Testis (tissue), 3 donors: ENCODE measurements around the gene KCNAB1. TPM values are rescaled to one million over a fixed set of nuclear protein-coding genes. Genes with fewer than 3 reads are reported as not detected.
"Not testable (repeated sequence)": the region's sequence is repeated elsewhere in the genome, so short reads cannot be mapped to it uniquely, and the experiment has no call there.

Source experiments
- DNase-seq: peaks from one replicate; pipeline ENCODE4 v3.0.0-alpha.2; 2019
- H3K27ac ChIP-seq, 2 donors: fragments of 200-600 bp; sonication (generic); one replicate each; pipeline ENCODE4 v1.5.1; 2019
- H3K27me3 ChIP-seq: fragments of 200-600 bp; sonication (generic); one replicate; pipeline ENCODE4 v1.5.1; 2019
- H3K36me3 ChIP-seq: fragments of 200-600 bp; sonication (generic); one replicate; pipeline ENCODE4 v1.5.1; 2017; ENCODE audit warnings: low read depth; ENCODE audit errors: missing control alignments
- H3K4me1 ChIP-seq: fragments of 200-600 bp; sonication (generic); one replicate; pipeline ENCODE4 v1.5.1; 2019
- H3K4me3 ChIP-seq, 2 donors: fragments of 200-600 bp; sonication (generic); one replicate each; pipeline ENCODE4 v1.5.1; 2017 to 2019
- H3K9me3 ChIP-seq: fragments of 200-600 bp; sonication (generic); one replicate; pipeline ENCODE4 v1.5.1; 2017
- CTCF ChIP-seq, 3 experiments: fragments of 450-650 bp in 2 of 3; fragments of 200-600 bp in 1 of 3; sonication (generic) in 1 of 3; IDR thresholded peaks; one replicate each; pipeline ENCODE4 v1.5.1; 2016 to 2019; ENCODE audit warnings: antibody characterized with exemption in 3 of 3, mild to moderate bottlenecking in 2 of 3, moderate library complexity in 1 of 3
- POLR2A ChIP-seq: fragments of 450-650 bp; IDR thresholded peaks from one replicate; pipeline ENCODE4 v1.6.1; 2017; ENCODE audit warnings: antibody characterized with exemption, mild to moderate bottlenecking, moderate library complexity
- WGBS, 2 donors: methylation state at CpG; one replicate each; pipeline ENCODE4 v1.1.5; 2018; 5-methylcytosine and 5-hydroxymethylcytosine counted together
- intact Hi-C: fragments of 100-400 bp; cut with DNase I; formaldehyde crosslinking; loops from one replicate; pipeline ENCODE4 v1.15.1; 2023; ENCODE audit warnings: low total_unique reads
- polyA plus RNA-seq: library from polyadenylated mRNA; stranded (reverse); fragments of 350-450 nt; fragmentation: Illumina TruSeq; extraction: RNeasy Lipid Tissue Mini Kit (QIAGEN cat#74804); gene quantifications from one replicate; pipeline ENCODE4 v1.2.3, GENCODE V29; 2014; ENCODE audit warnings: low read depth, low replicate concordance; ENCODE audit not compliant: insufficient read depth
- total RNA-seq, 2 donors: library from RNA; depleted of rRNA; stranded (reverse); fragments of >200 nt; gene quantifications; one replicate each; pipeline ENCODE4 v1.2.3, GENCODE V29; 2016

The KCNAB1 gene
- total and polyA plus RNA-seq, 3 donors from 2014 or later = 3.8 to 8.9 (median 5.7) TPM

DNA sequence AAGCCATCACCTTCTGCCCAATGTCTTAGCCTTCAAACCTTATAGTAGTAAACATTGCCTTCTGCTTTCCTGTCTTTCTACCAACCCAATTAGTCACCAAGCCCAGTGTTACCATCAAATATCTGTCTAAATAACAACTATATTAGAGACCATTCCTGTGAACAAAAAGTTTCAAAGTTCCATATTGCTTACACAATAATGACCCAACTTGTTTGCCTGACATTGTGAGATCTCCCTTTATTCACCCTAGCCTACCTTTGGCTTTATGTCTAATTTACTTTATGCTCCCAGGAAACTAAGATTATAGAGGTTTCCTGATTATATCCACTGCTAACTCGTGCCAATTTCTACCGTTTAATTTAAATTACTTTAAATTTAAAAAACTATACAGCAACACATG, 26.0 kb upstream of the KCNAB1 start:
- Histone ChIP-seq H3K27me3 (no peaks in the 10 kb centered on the region), H3K4me1 (peaks cover 8% of the 10 kb centered on the region), H3K4me3 (no peak overlapping the region), H3K27ac (no peak overlapping the region), H3K36me3 (no peaks in the 10 kb centered on the region), H3K9me3 (no peaks in the 10 kb centered on the region)
- TF ChIP-seq CTCF (IDR thresholded peaks at IDR 0.05) (no peak), POLR2A (no peak)
- intact Hi-C loops = no loop called here
- DNase-seq = no peak
- 77 to 90% methylated on average over 2 of the region's 2 CpGs for WGBS, 2 donors

GRCh38 chr3:156095652-156096051, 24.7 kb upstream of the KCNAB1 start:
- H3K27ac ChIP-seq, intact Hi-C loops, H3K9me3 ChIP-seq, H3K4me3 ChIP-seq, DNase-seq, H3K27me3 ChIP-seq, H3K36me3 ChIP-seq, H3K4me1 ChIP-seq: not testable (repeated sequence)
- 96 to 98% methylated on average over 4 of the region's 4 CpGs for WGBS, 2 donors

GRCh38 chr3:156098437-156099035, 21.8 kb upstream of the KCNAB1 start:
- 88 to 90% methylated on average over 4 of the region's 4 CpGs for WGBS, 2 donors
- TF ChIP-seq POLR2A (no peak), CTCF (IDR thresholded peaks at IDR 0.05) (no peak)

DNA sequence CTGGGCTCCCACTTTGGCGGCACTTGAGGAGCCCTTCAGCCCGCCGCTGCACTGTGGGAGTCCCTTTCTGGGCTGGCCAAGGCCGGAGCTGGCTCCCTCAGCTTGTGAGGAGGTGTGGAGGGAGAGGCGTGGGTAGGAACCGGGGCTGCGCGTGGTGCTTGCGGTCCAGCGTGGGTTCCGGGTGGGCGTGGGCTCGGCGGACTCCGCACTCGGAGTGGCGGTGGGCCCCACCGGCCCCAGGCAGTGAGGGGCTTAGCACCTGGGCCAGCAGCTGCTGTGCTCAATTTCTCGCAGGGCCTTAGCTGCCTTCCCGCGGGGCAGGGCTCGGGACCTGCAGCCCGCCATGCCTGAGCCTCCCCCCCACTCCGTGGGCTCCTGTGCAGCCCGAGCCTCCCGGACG, 21.0 kb upstream of the KCNAB1 start:
- peak overlapping the region; percentile 20 to 46 for H3K4me3 ChIP-seq
- H3K36me3 ChIP-seq, H3K9me3 ChIP-seq, DNase-seq, intact Hi-C loops, H3K27me3 ChIP-seq, H3K27ac ChIP-seq, H3K4me1 ChIP-seq: not testable (repeated sequence)
- 54 to 74% methylated on average over 3 to 27 of the region's 27 CpGs for WGBS, 2 donors

More at GRCh38 chr3:156098437-156099035, 21.8 kb upstream of the KCNAB1 start:
- H3K4me3 ChIP-seq = no peak overlapping the region
- no peaks in the 10 kb centered on the region for H3K9me3 ChIP-seq
- no peak overlapping the region for H3K27ac ChIP-seq
- H3K4me1 ChIP-seq = peaks cover 8% of the 10 kb centered on the region
- H3K27me3 ChIP-seq = no peaks in the 10 kb centered on the region
- intact Hi-C loops = no loop called here
- DNase-seq = no peak
- H3K36me3 ChIP-seq = no peaks in the 10 kb centered on the region

DNA sequence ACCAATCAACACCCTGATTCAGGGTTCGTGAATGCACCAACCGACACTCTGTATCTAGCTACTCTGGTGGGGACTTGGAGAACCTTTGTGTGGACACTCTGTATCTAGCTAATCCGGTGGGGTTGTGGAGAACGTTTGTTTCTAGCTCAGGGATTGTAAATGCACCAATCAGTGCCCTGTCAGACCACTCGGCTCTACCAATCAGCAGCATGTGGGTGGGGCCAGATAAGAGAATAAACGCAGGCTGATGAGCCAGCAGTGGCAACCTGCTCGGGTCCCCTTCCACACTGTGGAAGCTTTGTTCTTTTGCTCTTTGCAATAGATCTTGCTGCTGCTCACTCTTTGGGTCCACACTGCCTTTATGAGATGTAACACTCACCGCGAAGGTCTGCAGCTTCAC, 20.4 kb upstream of the KCNAB1 start:
- H3K36me3 ChIP-seq, intact Hi-C loops, H3K4me1 ChIP-seq, H3K9me3 ChIP-seq, H3K27ac ChIP-seq, H3K27me3 ChIP-seq: not testable (repeated sequence)
- H3K4me3 ChIP-seq = peak overlapping the region; percentile 20 to 46
- WGBS, 2 donors = 71 to 77% methylated on average over 5 to 9 of the region's 9 CpGs
- DNase-seq = peak; percentile 59

DNA sequence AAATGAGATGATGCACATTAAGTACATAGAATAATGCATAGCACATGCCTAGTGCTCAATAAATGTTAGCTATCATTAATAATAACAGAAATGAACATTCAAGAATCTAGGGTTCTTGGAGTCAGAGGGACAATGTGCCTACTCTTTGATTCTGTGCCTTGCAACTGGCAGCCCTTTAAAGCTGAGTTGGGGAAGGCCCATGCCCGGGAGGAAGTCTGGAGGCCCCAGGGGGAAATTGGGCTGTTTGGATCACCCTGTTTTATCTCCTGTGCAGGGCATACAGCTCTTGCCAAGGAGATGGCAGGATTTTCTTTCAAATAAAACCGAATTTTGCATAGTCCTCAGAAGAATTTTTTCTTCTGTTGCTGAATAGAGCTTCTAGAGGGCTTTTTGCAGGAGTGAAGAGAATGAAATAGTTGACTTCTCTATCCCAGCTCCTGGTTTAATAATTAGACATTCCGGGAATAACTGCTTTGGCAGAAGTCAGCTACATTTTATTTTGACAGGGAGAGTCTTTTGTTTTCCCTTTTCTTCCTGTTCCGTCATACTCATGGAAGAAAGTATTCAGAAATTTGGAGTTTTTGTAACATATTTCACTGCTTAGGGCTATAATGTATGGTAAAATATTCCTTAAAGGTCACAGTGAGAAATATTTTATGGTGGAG, 18.0 kb upstream of the KCNAB1 start:
- Histone ChIP-seq H3K36me3 (no peaks in the 10 kb centered on the region), H3K4me3 (no peak overlapping the region), H3K4me1 (peaks cover 12% of the 10 kb centered on the region), H3K9me3 (no peaks in the 10 kb centered on the region), H3K27me3 (no peaks in the 10 kb centered on the region), H3K27ac (no peak overlapping the region)
- 45 to 56% methylated on average over 4 of the region's 4 CpGs for WGBS, 2 donors
- no peak for TF ChIP-seq CTCF (IDR thresholded peaks at IDR 0.05)
- TF ChIP-seq POLR2A = no peak
- intact Hi-C loops = no loop called here
- DNase-seq = no peak
